Ammon's horn (tissue), 1 donor: ENCODE measurements around the gene FARP1.

Experiments used
- DNase-seq: peaks from one replicate; pipeline ENCODE4 v3.0.0-alpha.2; 2016; ENCODE audit warnings: low spot score

The FARP1 gene

GRCh38 chr13:98280176-98280510 is 137.2 kb downstream of the FARP1 start:
- DNase-seq, result no peak

- no peak for DNase-seq
Measured at GRCh38 chr13:98284679-98285078, 141.8 kb downstream of the FARP1 start.

DNA sequence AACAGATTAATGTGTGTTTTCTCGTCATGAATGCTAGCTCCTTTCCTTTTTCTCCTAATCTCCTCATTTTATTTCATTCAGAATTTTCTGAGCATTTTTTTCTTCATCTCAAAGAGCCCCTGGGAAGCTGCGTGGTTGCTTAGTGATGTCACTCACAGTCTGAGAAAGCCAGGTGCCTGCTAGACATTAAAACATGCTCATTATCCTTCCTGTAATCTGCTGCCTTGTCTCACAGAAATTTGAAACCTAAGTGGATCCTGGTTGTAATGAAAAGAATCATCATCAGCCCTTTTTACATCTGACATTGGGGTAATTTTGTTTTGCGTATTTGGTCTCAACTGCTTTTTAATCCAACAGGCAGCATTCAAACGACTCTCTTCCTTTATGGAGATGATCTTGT is 142.4 kb downstream of the FARP1 start:
- no peak for DNase-seq

- DNase-seq, result no peak
Measured at GRCh38 chr13:98285852-98286594, 143.1 kb downstream of the FARP1 start.

DNA sequence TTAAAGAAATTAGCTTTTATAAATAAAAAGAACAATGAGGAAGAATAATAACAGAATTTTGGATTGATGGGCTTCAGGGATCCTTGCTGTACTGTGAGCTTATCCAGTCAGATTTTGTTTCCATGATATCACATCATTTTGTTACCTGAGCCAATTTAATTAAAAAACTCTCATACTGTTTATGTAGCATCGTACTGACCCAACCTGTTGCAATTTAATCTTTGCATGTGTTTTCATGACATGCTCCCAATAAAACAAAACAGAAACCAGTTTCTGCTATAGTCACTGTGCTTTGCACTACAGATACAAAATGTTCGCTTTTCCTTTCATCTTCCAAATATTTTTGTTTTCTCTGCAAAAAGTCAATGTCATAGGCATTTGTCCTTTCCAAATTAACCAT is 143.9 kb downstream of the FARP1 start:
- DNase-seq, result no peak

DNA sequence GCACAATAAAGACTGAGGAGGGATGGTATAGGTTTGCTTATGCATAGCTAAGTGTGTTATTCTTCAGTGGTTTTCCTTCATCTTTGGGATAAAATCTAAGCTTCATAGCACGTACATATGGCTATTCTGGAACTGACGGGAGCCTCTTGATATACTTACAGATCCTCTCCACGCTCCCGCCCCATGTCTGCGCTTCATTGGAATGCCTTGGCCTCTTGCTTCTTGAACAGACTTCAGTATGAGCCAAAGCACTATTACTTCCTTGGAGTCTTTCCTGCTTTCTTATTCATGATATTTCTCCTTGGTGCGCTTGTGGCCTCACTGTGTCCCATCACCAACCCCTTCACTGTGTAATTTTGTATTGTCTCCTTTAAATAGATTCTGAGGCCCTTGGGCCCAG is 145.3 kb downstream of the FARP1 start:
- DNase-seq, result no peak

DNA sequence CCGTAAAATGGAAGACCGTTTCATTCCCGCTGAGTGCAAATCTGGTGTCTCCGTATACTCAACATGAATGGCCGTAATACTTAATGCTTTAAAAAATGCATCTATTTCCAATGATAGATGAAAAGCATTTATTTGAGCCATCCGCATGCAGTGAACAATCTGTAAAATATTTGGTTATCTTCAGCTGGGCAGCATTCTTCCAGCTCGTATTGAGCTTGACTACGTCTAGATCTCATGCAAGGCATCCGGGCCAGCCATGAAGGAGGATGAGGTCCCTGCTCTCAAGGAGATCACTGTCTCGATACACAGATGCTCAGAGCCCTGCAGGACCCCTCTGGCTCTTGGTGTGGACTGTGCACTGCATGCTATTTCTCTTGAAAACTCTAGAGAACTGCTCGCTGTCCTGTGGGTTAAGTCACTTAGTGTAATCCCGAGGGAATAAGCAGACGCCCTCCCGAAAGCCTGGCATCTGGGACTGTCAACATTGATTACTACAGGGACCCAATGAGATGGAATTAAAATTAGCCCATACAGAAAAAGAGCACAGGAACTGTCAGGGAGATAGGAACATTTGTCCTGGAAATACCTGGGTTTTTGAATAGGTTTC is 146.5 kb downstream of the FARP1 start:
- no peak for DNase-seq

DNA sequence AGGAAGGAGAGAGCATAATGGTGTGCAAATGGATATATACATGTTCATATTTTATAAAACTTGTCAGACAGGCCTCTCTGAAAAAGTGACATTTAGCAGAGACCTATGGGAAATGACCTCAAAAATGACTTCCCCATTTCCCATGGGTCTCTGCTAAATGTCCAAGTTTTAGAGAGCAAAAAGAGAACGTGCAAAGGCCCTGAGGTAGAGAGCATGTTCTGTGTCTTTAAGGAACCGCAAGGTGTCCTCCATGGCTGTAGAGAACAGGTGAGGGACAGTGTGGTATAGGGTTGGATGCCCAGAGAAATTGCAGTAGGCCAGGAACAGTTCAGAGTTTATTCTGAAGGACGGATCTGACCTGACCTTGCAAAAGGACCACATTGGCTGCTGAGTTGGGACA is 147.4 kb downstream of the FARP1 start:
- no peak for DNase-seq

DNA sequence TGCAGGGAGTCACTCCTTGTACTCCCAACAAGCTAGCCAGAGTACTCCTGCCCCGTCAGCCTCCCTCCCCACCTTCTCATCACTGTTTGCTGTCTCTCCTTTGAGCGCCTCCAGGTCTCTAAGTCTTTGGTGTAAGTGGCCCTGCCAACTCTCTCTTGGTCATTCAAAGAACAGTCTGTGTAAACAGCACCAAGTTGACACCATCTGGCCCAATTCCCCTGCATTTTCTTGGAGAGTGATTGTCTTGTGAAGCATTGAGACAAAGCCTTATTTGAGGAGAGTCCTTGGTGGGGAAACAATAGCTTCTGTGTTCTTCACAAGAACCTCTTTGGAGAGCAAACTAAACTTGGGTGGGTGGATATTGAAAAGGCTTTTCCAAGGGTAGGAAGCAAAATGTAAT is 148.8 kb downstream of the FARP1 start:
- peak; percentile 54 for DNase-seq

- no peak for DNase-seq
Measured at GRCh38 chr13:98293103-98293502, 150.2 kb downstream of the FARP1 start.

DNA sequence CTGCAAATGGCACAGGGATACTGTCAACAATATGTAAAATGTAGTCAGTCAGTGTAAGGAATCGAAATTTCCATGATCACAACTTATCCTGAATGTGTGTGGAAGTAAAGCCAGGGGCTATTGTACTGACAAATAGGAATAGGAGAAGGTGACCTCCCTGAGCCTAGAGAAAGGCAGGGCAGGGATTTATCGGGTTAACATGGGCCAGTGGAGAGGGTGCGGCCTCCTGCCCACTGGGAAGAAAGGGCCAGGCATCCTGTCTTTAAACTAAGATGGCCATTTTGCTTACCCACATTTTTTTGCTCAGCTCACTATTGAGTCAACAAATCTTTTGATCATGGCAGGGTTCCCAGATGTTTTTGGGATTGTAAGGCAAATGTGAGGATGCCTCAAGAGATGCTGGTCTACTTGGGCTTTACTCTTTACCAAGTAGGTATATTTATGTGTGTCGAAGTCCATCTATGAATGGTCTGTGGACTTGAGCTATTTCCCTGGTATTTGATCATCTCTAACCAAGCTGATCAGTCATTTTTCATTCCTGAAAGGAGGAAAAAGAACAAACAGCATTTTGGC is 150.8 kb downstream of the FARP1 start:
- no peak for DNase-seq

DNA sequence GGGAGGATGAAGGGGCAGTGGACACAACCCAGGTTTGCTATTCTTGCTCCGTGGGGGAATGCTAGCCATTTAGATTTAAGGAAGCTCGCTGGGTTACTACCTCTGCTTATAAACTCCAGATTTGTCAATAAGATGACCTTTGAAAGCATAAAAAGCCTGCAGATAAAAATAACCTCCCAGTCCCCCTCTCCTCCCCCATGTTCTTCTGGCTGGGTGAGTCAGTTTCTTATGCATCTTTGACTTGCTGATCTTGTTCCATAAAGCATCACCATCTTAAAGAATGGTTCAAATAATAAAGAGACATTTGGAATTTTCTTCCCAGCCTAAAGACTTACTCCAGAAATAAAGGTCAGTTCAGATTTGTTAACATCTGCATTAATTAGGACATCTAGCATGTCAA is 152.5 kb downstream of the FARP1 start:
- no peak for DNase-seq

DNA sequence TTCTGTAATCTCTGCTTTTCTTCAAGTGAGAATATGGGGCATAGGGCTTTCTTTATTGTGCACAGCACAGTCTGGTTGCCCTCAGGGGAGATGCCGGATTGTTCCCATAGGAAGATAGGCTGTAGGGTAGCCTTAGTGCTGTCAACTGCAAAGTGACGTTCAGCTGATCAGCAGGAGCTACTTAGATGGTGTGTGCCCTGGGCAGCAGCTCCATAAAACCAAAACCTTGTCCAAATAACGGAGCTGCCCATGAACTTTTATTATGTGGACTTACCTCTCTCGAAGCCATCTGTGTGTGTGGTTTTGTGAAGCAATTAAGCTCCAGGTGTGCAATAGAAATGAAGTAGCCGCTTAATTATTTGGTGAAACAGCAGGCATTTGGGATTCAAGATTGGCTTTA is 154.2 kb downstream of the FARP1 start:
- DNase-seq, result no peak

GRCh38 chr13:98297745-98298144 is 154.9 kb downstream of the FARP1 start:
- no peak for DNase-seq

DNA sequence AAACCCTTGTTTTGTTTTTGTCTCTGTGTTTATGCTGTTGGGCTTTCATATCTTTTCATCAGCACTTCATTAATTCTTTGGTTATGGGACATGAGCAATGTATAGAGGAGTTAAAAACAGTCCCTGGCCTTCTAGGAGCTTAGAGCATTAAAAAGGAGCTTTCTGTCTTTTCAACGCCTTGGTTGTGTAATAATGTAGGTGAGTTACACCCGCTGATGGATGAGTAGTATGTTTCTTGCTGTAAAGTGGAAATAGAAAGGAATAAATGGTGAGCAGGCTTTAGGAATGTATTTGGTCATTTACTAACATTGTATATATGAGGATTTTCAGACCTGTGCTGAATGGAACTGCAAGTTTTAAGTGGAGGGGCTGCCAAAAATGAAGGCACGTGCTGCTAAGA is 155.7 kb downstream of the FARP1 start:
- no peak for DNase-seq

DNA sequence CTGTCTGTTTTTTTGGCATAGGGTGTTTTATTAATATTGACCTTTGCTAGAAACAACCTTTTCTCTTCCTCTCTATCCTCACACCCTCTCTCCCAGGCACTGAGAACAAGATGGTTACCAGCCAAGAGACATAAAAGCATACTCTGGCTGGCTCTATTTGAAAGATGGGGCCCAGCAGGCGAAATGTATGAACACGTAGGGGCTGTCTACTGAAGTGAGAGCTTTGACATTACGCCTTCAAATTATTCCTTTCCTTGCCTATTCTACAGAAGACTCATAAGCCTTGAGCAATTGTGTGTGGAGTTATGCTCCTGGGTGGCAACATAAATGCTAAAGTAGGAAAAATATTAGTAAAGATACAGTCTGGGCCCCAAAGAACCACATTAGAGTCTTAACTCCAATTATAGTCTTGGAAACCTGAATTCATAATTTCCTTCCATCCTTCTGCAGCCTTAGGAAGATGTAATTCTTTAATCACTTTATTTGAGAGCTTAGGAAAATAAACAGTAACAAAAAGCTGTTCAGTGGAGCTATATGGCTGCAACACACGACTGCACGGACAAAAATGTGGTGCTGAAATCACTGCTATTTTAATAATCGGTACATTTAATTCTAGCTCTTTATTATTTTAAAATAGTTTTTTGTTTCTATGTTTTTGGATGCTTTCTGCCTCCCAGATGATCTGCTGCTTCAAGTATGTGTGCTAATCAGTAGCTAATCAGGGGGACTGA is 156.5 kb downstream of the FARP1 start:
- DNase-seq, result no peak

DNA sequence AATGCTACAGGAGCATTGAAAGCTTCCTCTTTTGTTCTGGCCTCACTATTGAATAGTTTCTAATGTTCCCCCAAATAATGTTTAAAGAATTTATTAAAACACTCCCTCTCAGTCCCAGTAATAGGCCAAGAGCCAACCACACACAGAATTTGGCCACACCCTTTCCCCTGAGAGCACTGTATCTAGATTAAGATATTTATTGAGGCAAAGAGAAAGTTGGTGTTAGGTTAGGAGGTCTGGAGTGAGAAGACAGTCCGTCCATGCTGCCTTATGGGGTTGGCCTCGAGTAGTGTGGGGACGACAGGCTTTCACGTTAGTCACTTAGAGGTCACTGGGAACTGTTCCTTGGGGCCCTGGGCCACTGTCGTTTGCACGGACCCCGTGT is 157.1 kb downstream of the FARP1 start:
- DNase-seq, result no peak

- DNase-seq, result no peak
Measured at GRCh38 chr13:98300956-98301641, 158.2 kb downstream of the FARP1 start.

GRCh38 chr13:98301721-98302120 is 158.8 kb downstream of the FARP1 start:
- DNase-seq, result no peak

GRCh38 chr13:98303858-98304257 is 161.0 kb downstream of the FARP1 start:
- DNase-seq, result no peak

DNA sequence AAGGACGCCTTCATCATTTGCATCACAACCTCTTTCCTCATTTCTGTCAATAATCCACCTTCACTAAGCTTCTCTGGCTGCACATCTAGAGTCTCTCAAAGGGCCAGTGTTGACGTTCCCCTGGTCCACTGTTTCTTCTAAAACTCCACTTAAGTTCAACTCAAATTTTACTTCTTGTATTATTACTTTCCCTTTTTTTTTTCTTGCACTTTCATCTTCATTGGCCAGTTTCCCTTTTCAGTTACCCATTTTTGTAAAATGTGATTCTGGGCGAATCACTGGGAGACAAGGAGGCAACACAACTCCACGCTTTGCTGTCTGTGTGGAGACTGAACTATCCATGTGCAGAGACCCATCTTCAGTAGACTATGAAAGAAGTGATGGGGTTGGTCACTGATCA is 162.8 kb downstream of the FARP1 start:
- DNase-seq, result no peak

DNA sequence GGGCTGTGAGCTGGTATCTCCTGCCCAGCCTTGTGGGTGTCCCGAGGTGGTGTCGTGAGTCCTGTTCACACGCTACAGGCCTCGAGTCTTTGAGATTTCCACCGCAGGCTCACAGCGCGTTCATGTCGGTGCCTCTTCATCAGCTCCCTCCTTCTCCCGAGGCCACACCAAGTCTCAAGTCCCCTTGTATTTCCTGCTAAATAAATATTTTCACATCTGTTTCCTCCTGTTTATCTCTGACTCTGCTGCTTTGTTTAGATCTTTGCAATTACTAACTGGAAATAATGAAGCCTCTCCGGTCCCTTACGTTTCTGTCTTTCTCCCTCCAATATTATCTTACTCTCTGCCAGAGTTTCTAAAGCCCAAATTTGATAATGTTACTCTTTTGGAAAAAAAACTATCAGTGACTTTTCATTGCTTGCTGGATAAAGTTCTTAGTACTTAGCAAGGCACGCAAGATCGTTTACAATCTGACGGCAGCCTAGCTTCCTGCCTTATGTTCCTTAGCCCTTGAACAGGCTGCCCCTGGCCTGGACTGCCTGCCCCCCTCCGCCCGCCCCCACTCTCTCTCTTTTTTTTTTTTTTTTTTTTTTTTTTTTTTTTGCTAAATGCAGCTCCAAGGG is 164.7 kb downstream of the FARP1 start:
- DNase-seq, result no peak
